GM18508 (cell line): ENCODE data around the gene DNAJC24.

ENCODE experiments used
- ATAC-seq: cut with Tn5 transposase; IDR thresholded peaks from one replicate; pipeline ENCODE4 v1.9.1; 2021; ENCODE audit warnings: moderate number of reproducible peaks; ENCODE audit not compliant: insufficient read depth, unreplicated experiment

The DNAJC24 gene

DNA sequence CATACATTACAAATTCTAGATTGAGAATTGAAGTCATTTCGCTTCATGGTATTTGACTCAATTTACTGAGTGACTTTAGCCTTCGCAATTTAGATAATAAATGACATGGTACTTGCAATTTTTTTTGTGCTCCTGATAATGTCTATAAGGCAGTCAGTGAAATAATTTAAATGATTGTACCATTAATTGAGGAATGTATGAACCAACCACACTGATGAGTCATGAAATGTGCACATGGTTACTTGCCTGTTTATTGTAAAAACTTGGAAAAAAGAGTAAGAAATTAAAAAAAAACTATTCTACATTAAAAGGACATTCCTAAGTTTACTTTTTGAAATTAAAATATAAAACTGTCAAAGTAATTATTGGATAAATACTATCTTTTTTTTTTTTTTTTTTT lies 43.3 kb downstream of the DNAJC24 start:
- no peak for ATAC-seq

GRCh38 chr11:31414338-31414737 lies 44.7 kb downstream of the DNAJC24 start:
- ATAC-seq, result no peak

- no peak for ATAC-seq
Measured at GRCh38 chr11:31415435-31415834, 45.8 kb downstream of the DNAJC24 start.

GRCh38 chr11:31417357-31417756 lies 47.7 kb downstream of the DNAJC24 start:
- ATAC-seq, result no peak

DNA sequence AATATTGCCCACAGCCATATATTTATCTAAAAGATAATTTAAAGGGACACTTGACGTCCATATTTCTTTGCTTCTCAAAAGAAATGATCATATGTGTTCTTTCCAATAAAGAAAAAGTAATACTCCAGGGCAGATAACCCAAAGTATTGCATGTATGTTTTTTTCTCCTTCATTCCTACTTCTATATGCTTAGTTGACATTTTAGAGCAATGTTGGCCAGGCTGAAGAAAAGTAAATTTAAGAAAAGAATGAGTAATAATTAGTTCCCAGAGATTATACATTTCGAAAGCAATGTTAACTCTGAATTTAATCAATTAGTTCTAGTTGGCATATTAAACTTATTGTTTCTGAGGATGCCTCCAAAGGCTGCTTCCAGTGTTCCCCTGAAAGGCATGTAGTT lies 48.2 kb downstream of the DNAJC24 start:
- ATAC-seq, result no peak

GRCh38 chr11:31419138-31419537 lies 49.5 kb downstream of the DNAJC24 start:
- ATAC-seq, result no peak

DNA sequence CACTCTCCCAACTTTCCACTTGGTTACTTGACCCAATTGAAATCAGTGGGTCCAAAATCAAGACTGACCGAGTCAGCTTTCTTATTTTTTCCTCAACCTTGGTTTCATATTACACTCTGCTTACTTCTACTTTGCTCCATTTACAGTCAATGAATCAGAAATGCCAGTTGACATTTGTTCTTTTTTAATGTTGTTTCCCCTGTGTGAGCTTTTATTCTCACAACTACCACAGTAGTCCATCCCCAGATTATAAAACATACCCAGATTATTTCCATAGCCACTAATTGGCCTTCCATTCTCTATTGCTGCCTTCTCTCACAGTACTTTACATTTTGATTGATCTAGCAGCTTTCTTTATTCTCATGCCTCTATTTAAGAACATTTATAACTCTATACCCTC lies 50.0 kb downstream of the DNAJC24 start:
- no peak for ATAC-seq

DNA sequence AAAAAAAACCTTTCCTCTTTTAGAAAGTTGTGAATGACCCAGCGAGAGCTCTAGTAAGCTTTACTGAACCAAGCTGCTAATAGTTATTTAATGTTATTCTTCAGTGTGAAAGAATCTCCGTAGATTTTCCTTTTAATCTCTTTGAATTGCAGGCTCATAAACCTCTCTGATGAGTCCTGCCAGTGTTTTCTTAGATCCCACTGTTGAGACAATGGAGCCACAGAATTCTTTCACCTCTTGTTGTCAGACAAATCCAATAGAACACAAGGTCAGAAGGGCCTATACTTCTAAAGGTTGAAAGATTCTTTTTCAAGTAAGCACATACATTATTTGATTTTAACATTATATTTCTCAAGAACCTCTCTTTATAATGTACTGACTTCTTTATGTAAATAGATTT lies 52.2 kb downstream of the DNAJC24 start:
- ATAC-seq, result no peak

DNA sequence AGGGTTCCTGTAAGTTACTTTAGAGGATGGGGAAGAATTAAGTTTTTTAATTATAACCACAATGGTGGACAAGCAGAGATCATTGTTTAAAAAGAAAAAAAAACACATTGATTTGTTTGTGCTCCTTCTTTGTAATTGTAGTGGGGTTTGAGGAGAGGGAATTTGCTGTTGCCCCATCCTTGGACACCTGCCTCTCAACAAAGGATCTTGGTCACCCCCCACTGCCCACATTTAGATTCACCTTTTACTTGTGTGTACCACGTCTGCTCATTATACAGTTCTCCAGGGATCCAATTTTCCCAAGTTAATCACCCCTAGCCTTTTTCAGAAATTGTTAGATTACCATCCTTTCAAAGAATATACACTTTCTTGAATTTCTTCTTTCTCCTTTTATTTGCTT lies 53.0 kb downstream of the DNAJC24 start:
- ATAC-seq, result no peak

DNA sequence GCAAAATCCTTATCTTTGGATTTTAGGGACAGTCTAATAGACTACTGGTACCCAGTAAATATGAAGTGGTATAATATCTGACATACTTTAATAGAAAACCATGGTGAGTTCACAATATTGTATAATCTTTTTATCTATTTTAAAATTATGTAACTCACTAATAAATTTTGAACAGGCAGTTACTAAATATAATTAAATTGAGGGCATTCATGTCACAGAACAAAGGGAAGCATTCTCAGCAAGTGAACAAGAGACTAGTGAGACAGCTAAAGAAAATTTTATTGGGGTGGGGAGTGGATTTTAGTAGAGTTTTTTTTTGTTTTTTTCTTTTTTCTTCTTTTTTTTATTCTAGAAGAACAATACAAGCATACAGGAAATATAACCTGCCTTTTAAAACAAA lies 55.0 kb downstream of the DNAJC24 start:
- ATAC-seq, result no peak

DNA sequence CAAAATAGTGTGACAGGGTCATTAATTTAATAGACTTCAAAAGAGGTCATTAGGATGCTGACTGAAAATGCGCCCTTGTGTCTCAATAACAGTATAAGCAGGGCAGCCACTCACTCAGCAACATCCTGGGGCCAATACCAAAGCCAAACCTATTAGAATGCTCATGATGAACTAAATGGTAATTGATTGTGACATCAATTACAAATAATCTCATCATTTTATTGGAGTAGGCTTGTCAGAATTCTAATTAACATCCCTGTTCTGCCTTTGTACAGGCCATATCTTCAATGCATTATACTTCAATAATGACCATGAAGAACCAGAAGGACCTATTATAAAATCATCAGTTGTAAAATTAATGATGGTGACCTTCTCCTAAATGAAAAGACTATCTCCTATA lies 64.2 kb downstream of the DNAJC24 start:
- no peak for ATAC-seq

- no peak for ATAC-seq
Measured at GRCh38 chr11:31437742-31438435, 68.2 kb downstream of the DNAJC24 start.

DNA sequence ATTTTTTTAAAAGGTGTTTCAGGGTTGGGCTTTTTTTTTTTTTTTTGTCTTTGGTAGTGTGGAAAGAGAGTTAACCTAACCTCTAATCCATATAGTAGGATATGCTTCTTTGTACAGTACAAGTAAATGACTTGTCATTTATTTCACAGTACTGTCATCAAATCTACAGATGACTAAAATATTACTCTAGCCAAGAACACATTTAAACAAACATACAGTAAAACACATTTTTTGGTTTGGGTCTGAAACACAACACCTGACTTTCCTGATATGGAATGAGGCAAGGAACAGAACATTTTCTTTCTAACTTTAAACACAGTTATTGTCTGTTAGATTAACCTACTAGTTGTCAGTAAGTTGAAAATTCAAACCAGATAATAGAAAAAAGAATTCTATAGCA lies 71.6 kb downstream of the DNAJC24 start:
- ATAC-seq, result no peak

- no peak for ATAC-seq
Measured at GRCh38 chr11:31442086-31442485, 72.4 kb downstream of the DNAJC24 start.

DNA sequence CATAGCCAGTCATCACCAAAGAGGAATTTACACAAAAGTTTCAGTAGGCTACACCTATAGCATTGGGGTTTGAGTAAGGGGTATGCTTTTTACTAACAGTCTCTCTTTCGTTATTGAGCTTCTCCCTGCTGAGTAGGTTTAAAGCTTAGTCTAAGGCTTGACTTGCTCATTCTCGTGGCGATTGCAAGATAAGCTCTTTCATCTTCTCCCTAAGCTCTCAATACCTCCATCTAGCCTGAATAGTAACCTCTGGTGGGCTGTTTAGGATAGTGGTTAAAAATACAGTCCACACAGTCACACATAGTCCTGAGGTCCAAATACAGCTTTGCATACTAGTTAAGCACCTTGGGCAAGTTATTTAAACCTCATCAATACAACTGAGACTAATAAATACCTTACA lies 74.1 kb downstream of the DNAJC24 start:
- no peak for ATAC-seq

DNA sequence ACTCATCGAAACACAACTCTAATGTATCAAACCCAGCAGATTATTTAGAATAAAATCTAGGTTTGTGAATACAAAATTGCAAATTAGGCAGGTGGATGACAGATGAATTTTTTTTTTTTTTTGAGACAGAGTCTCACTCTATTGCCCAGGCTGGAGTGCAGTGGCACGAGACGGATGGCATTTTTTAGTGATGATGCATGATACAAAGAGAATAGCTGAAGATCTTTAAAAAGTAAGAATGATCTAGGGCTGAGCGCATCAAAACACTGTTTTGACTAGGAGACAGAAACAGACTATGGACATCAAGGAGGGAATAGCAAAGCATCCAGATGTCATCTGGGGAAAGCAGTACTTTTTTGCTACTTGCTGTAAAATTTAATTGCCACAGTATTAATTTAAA lies 76.0 kb downstream of the DNAJC24 start:
- ATAC-seq, result no peak

- no peak for ATAC-seq
Measured at GRCh38 chr11:31449040-31449439, 79.4 kb downstream of the DNAJC24 start.

DNA sequence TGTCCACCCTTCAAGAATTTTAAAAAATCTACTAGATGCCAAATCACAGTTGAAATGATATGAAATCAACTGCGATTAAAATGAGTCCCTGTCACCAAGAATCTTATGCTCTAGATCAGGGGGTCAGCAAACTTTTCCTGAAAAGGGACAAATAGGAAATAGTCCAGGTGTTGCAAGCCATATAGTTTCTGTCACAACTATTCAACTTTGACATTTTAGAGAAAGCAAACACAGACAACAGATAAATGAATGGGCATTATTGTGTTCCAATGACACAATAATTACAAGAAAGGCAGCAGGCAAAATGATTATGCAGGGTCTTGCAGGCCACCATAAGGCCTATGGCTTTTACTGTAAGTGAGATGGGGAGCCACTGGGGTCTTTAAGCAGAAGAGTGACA lies 81.2 kb downstream of the DNAJC24 start:
- ATAC-seq, result no peak

DNA sequence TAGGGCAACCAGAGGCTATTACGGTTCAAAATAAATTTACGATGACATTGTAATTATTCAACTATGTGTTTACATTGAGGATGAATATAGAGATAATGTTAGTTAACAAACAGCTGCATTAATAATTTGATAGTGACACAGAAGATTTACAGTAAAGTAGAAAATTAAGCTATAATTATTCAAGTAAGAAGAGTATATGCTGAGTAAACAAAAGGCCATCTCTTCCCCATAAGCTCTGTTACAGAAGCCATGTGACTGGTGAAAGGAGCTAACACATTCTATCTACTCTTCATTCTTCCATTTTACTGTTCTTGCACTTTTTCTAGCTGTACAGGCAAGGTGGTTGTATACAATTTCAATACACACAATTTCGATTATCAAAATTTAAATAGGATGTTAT lies 85.5 kb downstream of the DNAJC24 start:
- no peak for ATAC-seq

DNA sequence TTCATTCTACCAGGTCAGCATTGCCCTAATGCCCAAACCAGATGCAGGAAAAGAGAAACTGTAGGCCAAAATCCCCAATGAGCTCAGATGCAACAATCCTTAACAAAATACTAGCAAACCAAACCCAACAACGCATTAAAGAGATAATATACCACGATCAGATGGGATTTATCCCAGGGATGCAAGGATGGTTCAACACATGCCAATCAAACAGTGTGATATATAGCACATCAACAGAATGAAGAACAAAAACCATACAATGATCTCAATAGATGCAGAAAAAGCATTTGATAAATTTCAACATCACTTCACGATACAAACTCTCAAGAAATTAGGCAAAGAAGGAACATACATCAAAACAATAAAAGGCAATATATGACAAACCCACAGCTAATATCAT lies 94.8 kb downstream of the DNAJC24 start:
- ATAC-seq, result no peak

- no peak for ATAC-seq
Measured at GRCh38 chr11:31474083-31474482, 104.4 kb downstream of the DNAJC24 start.

DNA sequence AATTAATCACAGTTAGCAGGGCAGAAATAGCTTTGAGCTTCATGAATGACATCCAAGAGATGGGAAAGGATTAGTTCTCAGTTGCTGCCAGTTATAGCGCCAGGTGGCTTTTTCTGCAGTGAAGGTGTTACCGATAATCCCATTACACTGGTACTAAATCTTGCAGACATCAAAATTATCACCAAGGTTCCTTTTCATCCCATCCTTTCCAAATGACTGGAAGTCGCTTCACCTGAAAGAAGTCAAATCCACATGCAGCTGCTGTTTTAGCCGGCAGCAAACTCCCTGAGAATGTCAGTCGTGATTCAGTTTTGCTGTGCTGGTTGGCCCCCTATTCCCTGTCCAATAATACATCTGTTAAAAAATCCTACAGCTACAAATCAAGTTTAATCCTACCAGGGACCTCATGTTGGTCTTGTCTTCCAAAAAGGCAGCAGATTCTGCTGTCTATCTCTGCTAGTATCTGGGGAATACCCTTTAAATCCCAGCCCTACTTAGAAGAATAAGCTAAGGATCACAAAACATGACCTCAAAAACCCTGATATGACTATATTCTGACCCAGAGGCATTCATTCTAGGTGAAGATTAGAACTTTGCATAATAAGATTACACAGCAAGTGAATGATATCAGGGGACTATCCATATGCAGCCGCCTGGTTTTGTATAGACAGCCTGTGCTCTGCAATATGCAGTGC lies 108.0 kb downstream of the DNAJC24 start:
- no peak for ATAC-seq
